NK-92 treated with Interleukin-12 subunit alpha and Interleukin-12 subunit beta, amount 100 ng/mL, for 24 hours (cell line): ENCODE results near the gene RIN1.
A peak's percentile ranks its signal among the peaks of the same experiment; 100 is the strongest.
"Not testable (repeated sequence)": the region's sequence is repeated elsewhere in the genome, so short reads cannot be mapped to it uniquely, and the experiment has no call there.

Experiments used
- DNase-seq: peaks from one replicate; lab custom pipeline; 2025; lab: John Stamatoyannopoulos, UW

Gene RIN1

DNA sequence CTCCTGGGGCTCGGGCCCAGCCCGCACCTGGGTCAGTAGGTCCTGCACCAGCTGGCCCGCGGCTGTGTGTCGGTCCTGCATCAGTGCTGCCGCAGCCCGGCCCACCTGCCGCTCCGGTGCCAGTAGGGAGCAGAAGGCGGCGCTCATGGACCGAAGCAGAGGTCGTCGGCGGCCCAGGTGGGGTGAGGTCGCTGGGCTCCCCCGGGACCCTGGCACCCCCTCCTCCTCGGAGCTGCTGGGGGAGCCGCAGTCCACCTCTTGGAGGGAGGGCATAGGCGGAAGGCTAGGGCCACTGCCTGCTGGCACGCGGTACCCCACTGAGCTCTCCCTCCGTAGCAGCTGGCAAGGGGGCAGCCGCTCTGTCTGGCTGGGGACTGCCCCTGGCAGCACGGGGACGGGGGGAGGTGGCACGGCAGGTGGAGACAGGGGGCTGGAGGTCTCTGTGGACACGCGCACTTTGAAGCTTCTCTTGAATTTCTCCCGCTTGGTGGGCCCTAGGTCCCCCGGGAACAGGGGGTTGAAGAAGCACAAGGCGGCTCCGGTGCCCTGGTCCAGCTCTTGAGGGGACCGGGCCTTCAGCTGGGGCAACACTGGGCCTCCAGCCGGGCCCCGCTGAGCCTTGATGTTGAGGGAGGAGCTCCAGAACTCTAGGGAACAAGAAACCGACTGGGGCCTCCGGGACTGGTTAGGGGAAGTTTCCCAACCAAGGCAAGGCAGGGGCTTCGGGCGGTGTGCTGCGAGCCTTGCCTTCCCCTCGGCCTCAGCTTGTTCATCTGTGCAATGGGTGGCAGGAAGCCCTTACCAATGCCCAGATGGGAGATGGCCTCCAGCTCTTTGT is 1.4 kb downstream of the RIN1 start:
- DNase-seq: no peak

GRCh38 chr11:66333896-66334604 is 2.2 kb downstream of the RIN1 start:
- no peak for DNase-seq

- no peak for DNase-seq
These were observed 2.9 kb downstream of the RIN1 start for GRCh38 chr11:66333220-66333877.

DNA sequence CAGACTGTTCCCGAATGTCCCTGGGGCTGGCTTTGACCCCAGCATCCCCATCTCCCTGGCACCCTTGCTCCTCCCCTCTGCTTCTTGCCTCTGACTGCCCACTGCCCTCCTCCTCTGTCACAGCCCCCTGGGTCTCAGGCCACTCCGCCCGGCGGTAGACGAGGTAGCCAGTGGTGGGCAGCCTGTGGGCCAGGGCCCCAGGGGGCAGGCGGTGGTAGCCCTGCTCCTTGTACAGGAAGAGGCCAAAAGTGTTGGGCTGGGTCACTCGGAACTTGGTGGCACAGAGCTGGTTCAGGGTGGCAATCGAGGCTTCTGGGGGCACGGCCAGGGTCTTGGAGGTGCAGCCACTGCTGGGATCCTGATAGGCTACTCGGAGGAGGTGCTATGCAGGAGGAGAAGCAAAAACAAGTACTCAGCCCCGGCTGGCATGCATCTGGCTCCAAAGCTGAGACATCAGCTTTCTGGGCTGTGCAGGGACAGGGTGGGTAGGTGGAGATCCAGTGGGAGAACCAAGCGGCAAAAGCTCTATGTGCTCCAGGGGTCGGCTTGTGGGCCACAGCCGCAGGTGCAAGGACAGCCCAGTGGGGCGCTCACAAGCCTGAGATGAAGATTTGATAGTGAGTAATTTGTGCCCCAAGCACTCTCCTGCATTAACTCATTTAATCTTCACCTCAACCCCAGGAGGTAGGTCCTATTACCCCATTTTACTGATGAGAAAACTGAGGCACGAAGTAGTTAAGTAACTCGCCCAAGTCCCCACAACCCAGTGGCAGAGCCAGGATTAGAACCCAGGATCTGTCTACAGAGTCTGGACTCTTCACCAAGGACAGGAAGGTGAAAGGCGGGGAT is 3.6 kb downstream of the RIN1 start:
- DNase-seq: no peak

DNA sequence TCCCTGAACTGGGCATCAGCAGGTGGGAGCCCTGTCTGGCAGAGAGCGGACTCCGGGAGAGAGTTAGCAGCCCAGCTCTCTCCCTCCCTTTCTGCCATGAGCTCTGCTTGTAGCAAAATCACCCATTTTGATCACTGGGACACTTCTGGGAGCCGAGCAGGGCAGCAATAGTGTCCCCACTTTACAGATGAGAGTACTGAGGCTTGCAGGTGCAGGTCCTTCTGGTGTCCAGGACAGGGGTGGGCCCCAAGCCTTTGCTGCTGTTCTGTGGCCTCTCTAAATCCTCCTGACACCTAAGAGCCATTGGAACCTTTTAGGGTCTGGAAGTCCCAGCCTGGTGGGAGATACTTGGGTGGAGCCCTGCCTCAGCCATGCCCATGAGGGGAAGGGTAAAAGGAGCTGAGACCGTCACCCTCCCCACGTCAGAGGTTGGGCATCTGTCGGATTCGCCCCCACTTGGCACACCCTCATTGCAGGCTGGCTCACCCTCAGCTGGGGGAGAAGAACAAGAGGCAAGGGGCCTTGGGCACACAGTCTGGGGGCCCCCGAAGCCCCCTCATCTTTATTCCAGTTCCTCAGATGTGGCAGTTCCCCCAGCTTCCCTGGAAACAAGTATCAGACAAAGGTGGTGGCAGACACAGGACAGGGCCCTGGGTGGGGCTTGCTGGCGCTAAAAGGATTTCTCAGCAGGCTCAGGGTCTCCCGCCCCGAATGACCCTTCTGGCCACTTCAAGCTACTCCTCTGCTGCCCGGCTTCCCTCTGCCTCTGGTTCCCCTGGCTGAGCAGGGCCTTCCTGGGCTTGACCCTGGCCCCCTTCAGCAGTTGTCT is 4.5 kb downstream of the RIN1 start:
- DNase-seq: no peak

GRCh38 chr11:66330931-66331330 is 5.3 kb downstream of the RIN1 start:
- DNase-seq: no peak

DNA sequence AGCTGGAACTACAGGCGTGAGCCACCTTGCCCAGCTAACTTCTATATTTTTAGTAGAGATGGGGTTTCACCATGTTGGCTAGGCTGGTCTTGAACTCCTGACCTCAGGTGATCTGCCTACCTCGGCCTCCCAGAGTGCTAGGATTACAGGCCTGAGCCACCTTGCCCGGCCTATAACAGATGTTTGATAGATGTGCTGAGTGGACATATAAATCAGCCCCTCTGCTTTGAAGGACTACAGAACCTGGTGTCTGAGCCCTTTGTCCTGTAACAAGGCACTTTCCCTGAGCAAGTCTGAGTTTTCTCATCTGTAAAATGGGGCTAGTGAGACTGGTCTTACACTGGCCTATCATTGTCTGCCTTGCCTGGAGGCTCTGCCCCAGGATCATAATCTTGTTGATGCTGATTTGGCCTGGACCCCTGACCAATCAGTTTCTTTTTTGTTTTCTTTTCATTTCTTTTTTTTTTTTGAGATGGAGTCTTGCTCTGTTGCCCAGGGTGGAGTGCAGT is 7.0 kb downstream of the RIN1 start:
- no peak for DNase-seq

DNA sequence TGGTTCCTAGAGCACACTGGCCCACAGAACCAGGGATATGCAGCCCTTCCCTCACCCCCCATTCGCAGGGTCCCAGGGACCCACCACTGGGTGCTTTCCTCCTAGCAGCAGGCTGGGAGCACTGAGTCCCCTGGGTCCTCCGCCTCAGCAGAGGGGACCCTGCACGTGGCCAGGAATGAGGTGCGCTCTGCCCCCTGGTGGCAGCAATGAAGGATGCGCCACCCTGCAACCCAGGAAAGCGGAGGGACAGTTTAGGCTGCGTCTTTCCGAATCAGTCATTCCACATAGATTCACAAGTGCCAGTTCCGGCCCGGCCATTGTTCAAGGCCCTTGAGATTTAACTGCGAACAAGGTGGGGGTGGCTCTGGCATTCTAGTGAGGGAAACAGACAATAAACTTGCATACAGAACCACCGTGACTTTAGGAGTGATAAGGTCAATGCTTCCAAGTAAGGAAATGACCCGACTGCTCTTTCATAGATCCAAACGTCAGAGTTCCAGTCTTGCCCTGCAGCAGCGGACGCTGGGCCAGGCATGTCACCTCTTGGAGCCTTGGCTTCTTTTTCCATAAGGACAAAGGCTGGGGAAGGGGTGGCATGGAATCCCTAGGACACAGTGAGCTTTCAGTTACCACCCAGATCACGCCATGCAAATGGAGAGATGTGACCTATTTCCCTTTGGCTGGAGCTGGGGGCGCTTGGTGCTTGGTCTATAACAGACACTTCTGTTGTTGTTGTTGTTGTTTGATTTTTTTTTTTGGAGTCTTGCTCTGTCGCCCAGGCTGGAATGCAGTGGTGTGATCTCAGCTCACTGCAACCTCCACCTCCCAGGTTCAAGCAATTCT is 7.7 kb downstream of the RIN1 start:
- DNase-seq: peak; percentile 66

DNA sequence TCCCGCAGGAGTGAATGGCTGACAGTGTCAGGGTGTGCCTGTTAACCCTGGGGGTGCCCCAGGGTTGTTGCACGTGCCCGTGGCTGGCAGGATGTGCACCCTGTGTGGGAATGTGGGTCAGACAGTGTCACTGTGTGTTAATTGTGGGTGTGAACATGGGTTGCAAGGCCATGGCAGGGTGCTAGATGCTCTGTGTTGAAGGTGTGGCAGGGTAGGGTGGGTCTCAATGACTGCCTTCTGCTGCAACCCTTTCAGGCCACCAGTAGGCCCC is 8.3 kb downstream of the RIN1 start:
- DNase-seq: peak; percentile 68

- no peak for DNase-seq
These were observed 8.8 kb downstream of the RIN1 start for GRCh38 chr11:66327171-66328030.

- peak; percentile 36 for DNase-seq
These were observed 9.7 kb downstream of the RIN1 start for GRCh38 chr11:66326261-66327111.

DNA sequence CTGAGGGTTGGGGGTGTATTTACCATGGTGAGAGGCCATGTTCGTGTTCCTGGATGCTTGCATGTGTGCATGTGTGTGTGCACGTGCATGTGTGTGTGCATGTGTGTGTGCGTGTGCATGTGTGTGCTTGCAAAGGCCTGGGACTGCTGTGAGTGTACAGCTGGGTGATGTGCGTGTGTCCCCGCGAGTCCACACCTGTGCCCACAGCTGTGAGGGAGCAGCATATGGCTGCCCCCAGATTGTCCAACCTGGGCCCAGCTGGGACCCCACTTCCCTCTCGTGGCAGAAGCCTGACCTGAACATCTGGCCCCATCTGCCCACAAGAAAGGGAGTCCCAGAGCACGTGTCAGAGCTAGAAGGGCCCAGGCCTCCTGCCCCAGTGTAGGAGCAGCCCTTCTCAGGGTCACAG is 11.0 kb downstream of the RIN1 start:
- DNase-seq: no peak

GRCh38 chr11:66324664-66325063 is 11.6 kb downstream of the RIN1 start:
- DNase-seq: no peak

- DNase-seq: no peak
These were observed 12.6 kb downstream of the RIN1 start for GRCh38 chr11:66323684-66324083.

DNA sequence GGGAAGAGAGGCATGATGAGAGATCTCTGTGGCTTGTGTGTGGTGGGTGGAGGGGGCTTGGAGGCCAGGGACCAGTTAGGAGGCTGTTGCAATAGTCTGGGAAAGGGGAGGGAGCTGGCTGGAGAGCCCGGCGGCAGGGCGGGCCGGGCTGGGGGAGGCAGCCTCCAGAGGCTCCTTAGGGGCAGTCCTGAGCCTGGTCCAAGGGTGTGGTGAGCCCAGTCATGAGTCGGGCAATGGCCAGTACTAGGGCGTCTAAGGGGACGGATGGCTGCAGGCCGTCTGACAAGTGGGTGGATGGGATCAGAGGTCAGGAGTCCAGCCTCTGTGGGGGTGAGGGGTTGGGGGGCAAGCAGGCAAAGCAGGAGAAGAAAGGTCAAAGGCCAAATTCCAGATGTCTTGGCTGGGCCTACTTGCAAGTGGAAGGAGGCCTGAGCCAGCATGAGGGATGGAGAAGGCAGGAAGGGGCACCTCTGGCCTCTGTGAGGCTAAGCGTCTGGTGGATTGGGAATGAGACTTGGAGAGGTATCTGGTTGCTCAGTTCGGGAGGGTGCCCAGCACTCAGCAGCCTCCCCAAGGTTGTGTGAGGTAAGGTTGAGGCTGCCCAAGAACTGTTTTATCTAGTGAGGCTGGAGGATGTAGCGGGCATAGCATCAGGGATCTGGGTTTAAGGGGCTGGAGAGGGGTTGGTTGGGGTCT is 13.4 kb downstream of the RIN1 start:
- DNase-seq: no peak

GRCh38 chr11:66321606-66322005 is 14.6 kb downstream of the RIN1 start:
- DNase-seq: no peak

DNA sequence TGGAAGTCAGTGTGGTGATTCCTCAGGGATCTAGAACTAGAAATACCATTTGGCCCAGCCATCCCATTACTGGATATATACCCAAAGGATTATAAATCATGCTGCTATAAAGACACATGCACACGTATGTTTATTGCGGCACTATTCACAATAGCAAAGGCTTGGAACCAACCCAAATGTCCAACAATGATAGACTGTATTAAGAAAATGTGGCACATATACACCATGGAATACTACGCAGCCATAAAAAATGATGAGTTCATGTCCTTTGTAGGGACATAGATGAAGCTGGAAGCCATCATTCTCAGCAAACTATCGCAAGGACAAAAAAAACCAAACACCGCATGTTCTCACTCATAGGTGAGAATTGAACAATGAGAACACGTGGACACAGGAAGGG is 15.5 kb downstream of the RIN1 start:
- DNase-seq: not testable (repeated sequence)

DNA sequence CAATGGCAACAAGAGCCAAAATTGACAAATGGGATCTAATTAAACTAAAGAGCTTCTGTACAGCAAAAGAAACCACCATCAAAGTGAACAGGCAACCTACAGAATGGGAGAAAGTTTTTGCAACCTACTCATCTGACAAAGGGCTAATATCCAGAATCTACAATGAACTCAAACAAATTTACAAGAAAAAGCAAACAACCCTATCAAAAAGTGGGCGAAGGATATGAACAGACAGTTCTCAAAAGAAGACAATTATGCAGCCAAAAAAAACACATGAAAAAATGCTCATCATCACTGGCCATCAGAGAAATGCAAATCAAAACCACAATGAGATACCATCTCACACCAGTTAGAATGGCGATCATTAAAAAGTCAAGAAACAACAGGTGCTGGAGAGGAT is 15.9 kb downstream of the RIN1 start:
- not testable (repeated sequence) for DNase-seq
